Hepatocyte (in vitro differentiated cells): Measurements from ENCODE around the gene STAM. TPM values are rescaled to one million over a fixed set of nuclear protein-coding genes. Genes with fewer than 3 reads are reported as not detected.

Source experiments
- DNase-seq: peaks from one replicate; pipeline ENCODE4 v3.0.0-alpha.2; 2016; ENCODE audit warnings: low spot score
- H2AFZ ChIP-seq: fragments of 200-600 bp; sonication (generic); 2 replicates; pipeline ENCODE4 v1.6.0; 2016; ENCODE audit warnings: antibody characterized with exemption, mild to moderate bottlenecking
- H3K27ac ChIP-seq: fragments of 200-600 bp; sonication (generic); 2 replicates; pipeline ENCODE4 v1.5.1; 2016; ENCODE audit warnings: mild to moderate bottlenecking
- H3K27me3 ChIP-seq: fragments of 200-600 bp; sonication (generic); 2 replicates; pipeline ENCODE4 v1.6.1; 2016
- H3K36me3 ChIP-seq: fragments of 200-600 bp; sonication (generic); replicated peaks from 2 replicates; pipeline ENCODE4 v1.5.1; 2016; ENCODE audit warnings: low read depth; ENCODE audit not compliant: insufficient read depth
- H3K4me1 ChIP-seq: fragments of 200-600 bp; sonication (generic); 2 replicates; pipeline ENCODE4 v1.5.1; 2016; ENCODE audit warnings: mild to moderate bottlenecking, moderate library complexity; ENCODE audit not compliant: insufficient read depth
- H3K4me2 ChIP-seq: fragments of 200-600 bp; sonication (generic); 2 replicates; pipeline ENCODE4 v1.6.0; 2016
- H3K4me3 ChIP-seq: fragments of 200-600 bp; sonication (generic); 2 replicates; pipeline ENCODE4 v1.5.1; 2016; ENCODE audit warnings: mild to moderate bottlenecking
- H3K79me2 ChIP-seq: fragments of 200-600 bp; sonication (generic); 2 replicates; pipeline ENCODE4 v1.6.0; 2017; ENCODE audit warnings: mild to moderate bottlenecking
- H3K9me2 ChIP-seq: fragments of 200-600 bp; sonication (generic); replicated peaks from 2 replicates; pipeline ENCODE4 v1.6.0; 2017; ENCODE audit warnings: mild to moderate bottlenecking; ENCODE audit not compliant: insufficient read depth
- H3K9me3 ChIP-seq: fragments of 200-600 bp; sonication (generic); 2 replicates; pipeline ENCODE4 v1.5.1; 2016; ENCODE audit warnings: low read depth, mild to moderate bottlenecking
- H4K20me1 ChIP-seq: fragments of 200-600 bp; sonication (generic); 2 replicates; pipeline ENCODE4 v1.6.0; 2016; ENCODE audit warnings: mild to moderate bottlenecking; ENCODE audit not compliant: insufficient read depth, poor library complexity, severe bottlenecking
- EZH2 ChIP-seq: fragments of 200-600 bp; sonication (generic); IDR thresholded peaks from 2 replicates; pipeline ENCODE4 v1.6.1; 2016; ENCODE audit warnings: antibody characterized with exemption, mild to moderate bottlenecking, borderline replicate concordance
- EZH2phosphoT487 ChIP-seq: fragments of 200-600 bp; sonication (generic); IDR thresholded peaks from one replicate; pipeline ENCODE4 v1.6.1; 2018; ENCODE audit warnings: antibody characterized with exemption, mild to moderate bottlenecking, low read depth, moderate library complexity; ENCODE audit not compliant: unreplicated experiment, severe bottlenecking
- WGBS: methylation state at CpG from one replicate; pipeline ENCODE4 v1.1.6; 2016; ENCODE audit warnings: low lambda C conversion rate; ENCODE audit errors: missing lambda C conversion rate; 5-methylcytosine and 5-hydroxymethylcytosine counted together
- polyA plus RNA-seq: library from polyadenylated mRNA; unstranded; fragments of >200 nt; fragmentation: Nextera tagmentation; extraction: Ambion mirVana; gene quantifications from 2 replicates; pipeline ENCODE4 v1.2.1, GENCODE V29; 2016
- total RNA-seq: library from RNA; depleted of rRNA; stranded (reverse); fragments of >200 nt; gene quantifications from 2 replicates; pipeline ENCODE4 v1.2.3, GENCODE V29; 2014
- TF ChIP-seq, protein P1 (sequence below): fragments of 200-600 bp; sonication (generic); IDR thresholded peaks from 2 replicates; pipeline ENCODE4 v1.5.1; 2016; ENCODE audit warnings: antibody characterized with exemption, mild to moderate bottlenecking; ENCODE audit not compliant: poor library complexity

The STAM gene
- total and polyA plus RNA-seq, 2 experiments from 2014 or later: 20.6 to 29.9 TPM

DNA sequence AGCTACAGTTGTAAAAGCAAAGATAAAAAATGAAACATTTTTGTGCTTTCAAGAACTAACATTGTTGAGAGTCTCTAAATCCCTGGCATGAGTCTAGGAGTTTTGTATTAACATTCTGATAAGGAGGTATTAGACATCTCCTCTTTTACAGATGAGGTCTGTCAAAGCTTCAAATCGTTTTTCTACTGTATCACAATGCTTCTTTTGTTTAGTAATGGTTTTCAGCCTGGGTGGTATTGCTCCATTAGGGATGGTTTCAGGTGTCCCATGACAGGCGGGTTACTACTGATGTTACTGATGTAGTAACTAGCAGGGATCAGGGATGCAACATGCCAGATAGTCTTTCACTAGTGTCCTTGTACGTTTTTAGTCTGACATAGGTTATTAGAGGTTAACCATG, 27.4 kb downstream of the STAM start:
- no peak overlapping the region for H3K27ac ChIP-seq
- peaks cover 8% of the 10 kb centered on the region for H3K4me1 ChIP-seq
- H3K9me3 ChIP-seq: no peaks in the 10 kb centered on the region
- H3K4me2 ChIP-seq: peak overlapping the region; percentile 20
- H3K9me2 ChIP-seq: no peaks in the 10 kb centered on the region
- TF ChIP-seq, protein P1, sequence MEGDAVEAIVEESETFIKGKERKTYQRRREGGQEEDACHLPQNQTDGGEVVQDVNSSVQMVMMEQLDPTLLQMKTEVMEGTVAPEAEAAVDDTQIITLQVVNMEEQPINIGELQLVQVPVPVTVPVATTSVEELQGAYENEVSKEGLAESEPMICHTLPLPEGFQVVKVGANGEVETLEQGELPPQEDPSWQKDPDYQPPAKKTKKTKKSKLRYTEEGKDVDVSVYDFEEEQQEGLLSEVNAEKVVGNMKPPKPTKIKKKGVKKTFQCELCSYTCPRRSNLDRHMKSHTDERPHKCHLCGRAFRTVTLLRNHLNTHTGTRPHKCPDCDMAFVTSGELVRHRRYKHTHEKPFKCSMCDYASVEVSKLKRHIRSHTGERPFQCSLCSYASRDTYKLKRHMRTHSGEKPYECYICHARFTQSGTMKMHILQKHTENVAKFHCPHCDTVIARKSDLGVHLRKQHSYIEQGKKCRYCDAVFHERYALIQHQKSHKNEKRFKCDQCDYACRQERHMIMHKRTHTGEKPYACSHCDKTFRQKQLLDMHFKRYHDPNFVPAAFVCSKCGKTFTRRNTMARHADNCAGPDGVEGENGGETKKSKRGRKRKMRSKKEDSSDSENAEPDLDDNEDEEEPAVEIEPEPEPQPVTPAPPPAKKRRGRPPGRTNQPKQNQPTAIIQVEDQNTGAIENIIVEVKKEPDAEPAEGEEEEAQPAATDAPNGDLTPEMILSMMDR: no peak
- TF ChIP-seq EZH2phosphoT487 (no peak), EZH2 (no peak)
- H3K36me3 ChIP-seq: no peaks in the 10 kb centered on the region
- WGBS: 39% methylated on average over 3 of the region's 3 CpGs
- peaks cover 76% of the 10 kb centered on the region for H3K79me2 ChIP-seq
- no peak for DNase-seq
- no peak overlapping the region for H2AFZ ChIP-seq
- no peaks in the 10 kb centered on the region for H3K27me3 ChIP-seq
- no peaks in the 10 kb centered on the region for H4K20me1 ChIP-seq
- no peak overlapping the region for H3K4me3 ChIP-seq

DNA sequence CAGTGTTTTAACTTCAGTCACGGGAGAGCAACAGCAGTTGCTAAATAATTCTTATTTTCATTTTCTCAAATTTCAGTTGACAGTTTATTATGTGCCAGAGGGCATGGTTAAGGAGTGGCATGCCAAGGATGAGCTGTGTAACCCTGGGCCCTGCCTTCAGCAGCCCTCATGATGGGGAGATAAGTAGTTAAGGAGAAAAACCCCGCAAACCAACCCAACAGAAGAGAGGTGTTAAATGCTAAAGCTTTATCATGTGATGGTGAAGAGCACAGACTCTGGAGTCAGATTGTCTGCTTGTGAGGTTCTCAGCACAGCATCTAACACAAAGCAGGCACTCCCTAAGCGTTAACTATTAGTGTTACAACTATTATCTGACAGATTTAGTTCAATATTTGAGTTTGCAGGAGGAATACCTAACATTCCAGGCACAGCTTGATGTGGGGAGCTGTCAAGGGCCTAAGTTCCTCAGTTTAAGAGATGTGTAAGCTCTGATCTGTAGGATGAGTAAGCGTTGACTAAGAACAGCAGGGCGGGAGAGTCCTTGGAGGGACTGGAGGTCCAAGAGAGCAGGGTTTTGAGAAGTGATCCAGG, 29.6 kb downstream of the STAM start:
- Histone ChIP-seq H3K4me1 (peaks cover 8% of the 10 kb centered on the region), H3K36me3 (no peaks in the 10 kb centered on the region), H3K79me2 (peaks cover 79% of the 10 kb centered on the region), H3K4me3 (no peak overlapping the region), H3K4me2 (peak overlapping the region; percentile 21), H3K27me3 (no peaks in the 10 kb centered on the region), H2AFZ (no peak overlapping the region), H4K20me1 (no peaks in the 10 kb centered on the region), H3K9me2 (no peaks in the 10 kb centered on the region), H3K9me3 (no peaks in the 10 kb centered on the region), H3K27ac (peak overlapping the region; percentile 46)
- 35% methylated on average over 5 of the region's 5 CpGs for WGBS
- TF ChIP-seq, protein P1: no peak
- TF ChIP-seq EZH2: no peak
- no peak for TF ChIP-seq EZH2phosphoT487
- peak; percentile 63 for DNase-seq

DNA sequence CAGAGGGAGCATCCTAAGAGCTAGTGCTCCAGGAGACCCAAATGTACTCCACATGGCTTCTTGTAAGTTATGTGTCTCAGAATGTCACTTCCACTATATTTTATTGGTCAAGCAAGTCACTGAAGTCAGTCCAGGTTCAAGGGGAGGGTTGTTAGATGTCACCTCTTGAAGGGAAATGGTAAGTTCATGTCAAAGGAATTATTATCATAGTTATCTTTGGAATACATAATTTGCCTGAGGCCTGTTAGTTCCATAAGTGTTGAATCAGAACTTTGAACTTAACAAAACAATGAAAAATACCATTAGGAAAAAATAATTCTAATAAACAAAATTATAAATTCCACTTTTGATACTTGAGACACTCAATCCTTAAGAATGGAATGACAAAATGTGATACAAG, 30.6 kb downstream of the STAM start:
- H3K4me3 ChIP-seq: no peak overlapping the region
- TF ChIP-seq, protein P1: no peak
- TF ChIP-seq EZH2: no peak
- no peak for TF ChIP-seq EZH2phosphoT487
- H3K36me3 ChIP-seq: no peaks in the 10 kb centered on the region
- H3K4me1 ChIP-seq: peaks cover 8% of the 10 kb centered on the region
- H2AFZ ChIP-seq: no peak overlapping the region
- H3K9me2 ChIP-seq: no peaks in the 10 kb centered on the region
- peaks cover 80% of the 10 kb centered on the region for H3K79me2 ChIP-seq
- no peak overlapping the region for H3K4me2 ChIP-seq
- H3K27me3 ChIP-seq: no peaks in the 10 kb centered on the region
- no peak for DNase-seq
- no peak overlapping the region for H3K27ac ChIP-seq
- H3K9me3 ChIP-seq: no peaks in the 10 kb centered on the region
- H4K20me1 ChIP-seq: no peaks in the 10 kb centered on the region
